Spinal cord (tissue), 10 donors: ENCODE data around the gene RABGEF1. TPM values are rescaled to one million over a fixed set of nuclear protein-coding genes. Genes with fewer than 3 reads are reported as not detected.
A peak's percentile ranks its signal among the peaks of the same experiment; 100 is the strongest.
"Not testable (repeated sequence)": the region's sequence is repeated elsewhere in the genome, so short reads cannot be mapped to it uniquely, and the experiment has no call there.

ENCODE experiments used
- DNase-seq, 6 donors: peaks; one replicate each; pipeline versions ENCODE4 v3.0.0 to v3.0.0-alpha.2; 2013 to 2015; ENCODE audit warnings: low spot score in 6 of 6, low read depth in 4 of 6
- H3K27ac ChIP-seq: one replicate; pipeline ENCODE4 v1.5.1; 2013; ENCODE audit warnings: low read depth, low read length, control low read depth
- H3K27me3 ChIP-seq: one replicate; pipeline ENCODE4 v1.6.1; 2013; ENCODE audit warnings: low read length; ENCODE audit not compliant: control insufficient read depth, insufficient read depth
- H3K36me3 ChIP-seq: one replicate; pipeline ENCODE4 v1.6.1; 2013; ENCODE audit warnings: low read length; ENCODE audit not compliant: control insufficient read depth, insufficient read depth
- H3K4me1 ChIP-seq: one replicate; pipeline ENCODE4 v1.6.1; 2013; ENCODE audit warnings: low read length; ENCODE audit not compliant: control insufficient read depth, insufficient read depth
- H3K4me3 ChIP-seq: one replicate; pipeline ENCODE4 v1.5.1; 2013; ENCODE audit warnings: low read depth, low read length, control low read depth
- H3K9me3 ChIP-seq: one replicate; pipeline ENCODE4 v1.6.1; 2013; ENCODE audit warnings: low read length; ENCODE audit not compliant: control insufficient read depth, insufficient read depth
- WGBS: methylation state at CpG from one replicate; pipeline ENCODE4 v1.1.5; 2013; ENCODE audit warnings: missing lambda C conversion rate; ENCODE audit not compliant: insufficient coverage; 5-methylcytosine and 5-hydroxymethylcytosine counted together
- long read RNA-seq, 4 donors: transcript quantifications; one replicate each; lab custom pipeline, GENCODE V29; 2026
- polyA plus RNA-seq, 2 donors: library from polyadenylated mRNA; unstranded; fragments of 120-200 nt; gene quantifications; one replicate each; pipeline ENCODE4 v1.2.1, GENCODE V29; 2013; ENCODE audit not compliant: insufficient read length in 2 of 2
- total RNA-seq, 2 donors: library from RNA; depleted of rRNA in 1 of 2; stranded (reverse); fragments of 120-200 nt in 1 of 2; fragments of >200 nt in 1 of 2; gene quantifications; one replicate each; pipeline versions ENCODE4 v1.2.3 to v1.2.4, GENCODE V29; 2013 to 2014
- donor health status: healthy.

RABGEF1 gene
- total RNA-seq (10 to 100 TPM; 29.6 to 40.3 TPM), polyA plus RNA-seq (10 to 100 TPM; 35.7 to 42.5 TPM)
- long read RNA-seq, donor 1, full-length matches to known transcripts = 5 of 5 reads
- long read RNA-seq, donor 1, partial matches to known transcripts = 0 of 5 reads
- long read RNA-seq, donor 1, other reads (novel, unspliced or antisense) = 0 of 5 reads
- long read RNA-seq, donor 2 = 0 reads
- long read RNA-seq, donor 3, partial matches to known transcripts = 0 of 1 reads
- long read RNA-seq, donor 3, other reads (novel, unspliced or antisense) = 0 of 1 reads
- long read RNA-seq, donor 4, partial matches to known transcripts = 0 of 2 reads
- long read RNA-seq, donor 4, other reads (novel, unspliced or antisense) = 0 of 2 reads

GRCh38 chr7:66740302-66740979 lies at the start of gene RABGEF1:
RABGEF1 (plus strand) TSS chr7:66740733; CDS start chr7:66771900, 31,167 bp downstream.
- peaks cover 12% of the 10 kb centered on the region for H3K36me3 ChIP-seq
- DNase-seq = peak; percentile 93 to 99 (median 97)
- peak within 1 kb of the TSS; percentile 96 for H3K27ac ChIP-seq
- H3K9me3 ChIP-seq = no peaks in the 10 kb centered on the region
- peak within 1 kb of the TSS; percentile 95 for H3K4me3 ChIP-seq
- no peaks in the 10 kb centered on the region for H3K27me3 ChIP-seq
- H3K4me1 ChIP-seq = peaks cover 26% of the 10 kb centered on the region
- WGBS = under 1% methylated on average over 85 of the region's 85 CpGs

GRCh38 chr7:66693331-66693730 lies 47.2 kb upstream of the RABGEF1 start:
- Histone ChIP-seq H3K9me3 (no peaks in the 10 kb centered on the region), H3K4me1 (peaks cover 16% of the 10 kb centered on the region), H3K4me3 (no peak overlapping the region), H3K27ac (no peak overlapping the region), H3K27me3 (no peaks in the 10 kb centered on the region), H3K36me3 (peaks cover 30% of the 10 kb centered on the region)
- DNase-seq = no peak
- WGBS = 90% methylated on average over 4 of the region's 4 CpGs

GRCh38 chr7:66694286-66694685 lies 46.2 kb upstream of the RABGEF1 start:
- H3K36me3 ChIP-seq = peaks cover 30% of the 10 kb centered on the region
- H3K27ac ChIP-seq = no peak overlapping the region
- 94% methylated on average over 11 of the region's 11 CpGs for WGBS
- no peaks in the 10 kb centered on the region for H3K27me3 ChIP-seq
- DNase-seq = no peak
- peaks cover 18% of the 10 kb centered on the region for H3K4me1 ChIP-seq
- no peaks in the 10 kb centered on the region for H3K9me3 ChIP-seq
- no peak overlapping the region for H3K4me3 ChIP-seq

- H3K4me3 ChIP-seq, H3K9me3 ChIP-seq, DNase-seq, H3K27me3 ChIP-seq, H3K27ac ChIP-seq: not testable (repeated sequence)
- peaks cover 30% of the 10 kb centered on the region for H3K36me3 ChIP-seq
- WGBS = 88% methylated on average over 4 of the region's 7 CpGs
- peaks cover 24% of the 10 kb centered on the region for H3K4me1 ChIP-seq
These were observed 45.1 kb upstream of the RABGEF1 start for GRCh38 chr7:66695417-66695816.

- peaks cover 29% of the 10 kb centered on the region for H3K4me1 ChIP-seq
- H3K27me3 ChIP-seq, DNase-seq, H3K27ac ChIP-seq, H3K9me3 ChIP-seq, H3K4me3 ChIP-seq: not testable (repeated sequence)
- H3K36me3 ChIP-seq = peaks cover 36% of the 10 kb centered on the region
- 92% methylated on average over 2 of the region's 5 CpGs for WGBS
These were observed 44.4 kb upstream of the RABGEF1 start for GRCh38 chr7:66696134-66696533.

GRCh38 chr7:66696774-66697191 lies 43.8 kb upstream of the RABGEF1 start:
- Histone ChIP-seq H3K4me1 (peaks cover 29% of the 10 kb centered on the region), H3K4me3 (no peak overlapping the region), H3K27me3 (no peaks in the 10 kb centered on the region), H3K27ac (no peak overlapping the region), H3K9me3 (no peaks in the 10 kb centered on the region), H3K36me3 (peaks cover 38% of the 10 kb centered on the region)
- peak in 1 of 6 donors; percentile 35 for DNase-seq
- WGBS = 50% methylated on average over 1 of the region's 2 CpGs

GRCh38 chr7:66697449-66698438 lies 42.8 kb upstream of the RABGEF1 start:
- Histone ChIP-seq H3K27ac (no peak overlapping the region), H3K27me3 (no peaks in the 10 kb centered on the region), H3K9me3 (no peaks in the 10 kb centered on the region), H3K36me3 (peaks cover 35% of the 10 kb centered on the region), H3K4me3 (no peak overlapping the region), H3K4me1 (peaks cover 29% of the 10 kb centered on the region)
- WGBS = 46% methylated on average over 15 of the region's 20 CpGs
- DNase-seq = peak in 3 of 6 donors; percentile 24 to 71 (median 63)

GRCh38 chr7:66698652-66699205 lies 41.8 kb upstream of the RABGEF1 start:
- H3K27ac ChIP-seq = no peak overlapping the region
- no peak overlapping the region for H3K4me3 ChIP-seq
- WGBS = 86% methylated on average over 10 of the region's 10 CpGs
- no peaks in the 10 kb centered on the region for H3K9me3 ChIP-seq
- no peaks in the 10 kb centered on the region for H3K27me3 ChIP-seq
- peaks cover 26% of the 10 kb centered on the region for H3K36me3 ChIP-seq
- H3K4me1 ChIP-seq = peaks cover 29% of the 10 kb centered on the region
- no peak for DNase-seq

GRCh38 chr7:66699998-66700397 lies 40.5 kb upstream of the RABGEF1 start:
- Histone ChIP-seq H3K4me3 (no peak overlapping the region), H3K27me3 (no peaks in the 10 kb centered on the region), H3K9me3 (no peaks in the 10 kb centered on the region), H3K4me1 (peaks cover 29% of the 10 kb centered on the region), H3K27ac (no peak overlapping the region), H3K36me3 (peaks cover 13% of the 10 kb centered on the region)
- peak in 2 of 6 donors; percentile 4 to 71 for DNase-seq
- WGBS = 51% methylated on average over 5 of the region's 6 CpGs
